Upper lobe of right lung (tissue), 1 donor: ENCODE measurements around the gene PPP2R3A. TPM values are rescaled to one million over a fixed set of nuclear protein-coding genes. Genes with fewer than 3 reads are reported as not detected.

Experiments
- ATAC-seq: fragments of 200-7000 bp; cut with Tn5 transposase; one replicate; pipeline ENCODE4 v1.9.1; 2020; ENCODE audit warnings: mild to moderate bottlenecking, moderate library complexity
- DNase-seq: peaks from one replicate; pipeline ENCODE4 v3.0.0-alpha.2; 2020
- H3K27ac ChIP-seq: fragments of 200-600 bp; one replicate; pipeline ENCODE4 v1.8.0; 2022
- H3K27me3 ChIP-seq: fragments of 200-600 bp; one replicate; pipeline ENCODE4 v1.8.0; 2022; ENCODE audit warnings: mild to moderate bottlenecking
- H3K36me3 ChIP-seq: fragments of 200-600 bp; one replicate; pipeline ENCODE4 v1.8.0; 2022
- H3K4me1 ChIP-seq: fragments of 200-600 bp; one replicate; pipeline ENCODE4 v1.8.0; 2022
- H3K4me3 ChIP-seq: fragments of 200-600 bp; one replicate; pipeline ENCODE4 v1.8.0; 2022; ENCODE audit warnings: mild to moderate bottlenecking
- H3K9me3 ChIP-seq: fragments of 200-600 bp; one replicate; pipeline ENCODE4 v1.8.0; 2022
- CTCF ChIP-seq: fragments of 200-600 bp; IDR thresholded peaks from one replicate; pipeline ENCODE4 v1.8.0; 2022; ENCODE audit warnings: antibody characterized with exemption
- intact Hi-C: fragments of 100-400 bp; cut with DNase I; formaldehyde crosslinking; loops from one replicate; pipeline ENCODE4 v1.11.0; 2022
- total RNA-seq: library from RNA; stranded (reverse); fragmentation: NEBNext Ultra II Directional; extraction: Animal tissue kit (Norgen Biotek cat#: 25700); gene quantifications from one replicate; pipeline ENCODE4 v1.2.1, GENCODE V29; 2021
- donor health status: DM: no; HTN: yes; CAD: no; lungs with severe emphysema.

The PPP2R3A gene
- total RNA-seq, 1 donor from 2014 or later, result 7.4 TPM

- H3K36me3 ChIP-seq, result no peaks in the 10 kb centered on the region
- H3K4me1 ChIP-seq, result peaks cover 10% of the 10 kb centered on the region
- no peaks in the 10 kb centered on the region for H3K9me3 ChIP-seq
- no peak for DNase-seq
- ATAC-seq, result no peak
- no peak overlapping the region for H3K27ac ChIP-seq
- TF ChIP-seq CTCF, result no peak
- H3K27me3 ChIP-seq, result no peaks in the 10 kb centered on the region
- intact Hi-C loops, result no loop called here
- H3K4me3 ChIP-seq, result no peak overlapping the region
Measured at GRCh38 chr3:136069933-136070332, 104.4 kb downstream of the PPP2R3A start.

DNA sequence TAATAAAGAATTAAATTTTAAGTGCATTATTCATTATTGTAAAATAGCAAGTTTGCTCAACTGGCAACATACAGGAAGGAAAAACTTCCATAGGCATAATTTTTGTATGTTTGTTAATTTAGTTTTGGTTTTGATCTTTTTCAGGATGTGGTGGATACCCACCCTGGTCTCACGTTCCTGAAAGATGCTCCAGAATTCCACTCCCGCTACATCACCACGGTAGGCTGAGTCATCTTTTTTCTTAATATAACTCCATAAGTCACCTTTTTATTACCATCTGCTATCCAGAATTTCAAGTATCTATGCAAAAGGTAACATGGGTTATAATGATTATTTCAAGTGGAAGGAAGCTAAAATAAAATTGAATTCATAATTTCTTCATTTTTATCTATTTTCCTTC is 104.8 kb downstream of the PPP2R3A start:
- no peaks in the 10 kb centered on the region for H3K27me3 ChIP-seq
- H3K27ac ChIP-seq, result peak overlapping the region; percentile 26
- no peak for TF ChIP-seq CTCF
- intact Hi-C loops, result no loop called here
- no peak for ATAC-seq
- no peaks in the 10 kb centered on the region for H3K36me3 ChIP-seq
- H3K4me1 ChIP-seq, result peaks cover 10% of the 10 kb centered on the region
- DNase-seq, result no peak
- H3K4me3 ChIP-seq, result no peak overlapping the region
- H3K9me3 ChIP-seq, result no peaks in the 10 kb centered on the region

GRCh38 chr3:136070953-136071949 is 105.7 kb downstream of the PPP2R3A start:
- Histone ChIP-seq H3K4me3 (no peak overlapping the region), H3K27me3 (no peaks in the 10 kb centered on the region), H3K36me3 (no peaks in the 10 kb centered on the region), H3K4me1 (peaks cover 10% of the 10 kb centered on the region), H3K9me3 (no peaks in the 10 kb centered on the region), H3K27ac (peak overlapping the region; percentile 26)
- intact Hi-C loops, result no loop called here
- DNase-seq (no peak), ATAC-seq (peak; percentile 75)
- TF ChIP-seq CTCF, result peak; percentile 16

DNA sequence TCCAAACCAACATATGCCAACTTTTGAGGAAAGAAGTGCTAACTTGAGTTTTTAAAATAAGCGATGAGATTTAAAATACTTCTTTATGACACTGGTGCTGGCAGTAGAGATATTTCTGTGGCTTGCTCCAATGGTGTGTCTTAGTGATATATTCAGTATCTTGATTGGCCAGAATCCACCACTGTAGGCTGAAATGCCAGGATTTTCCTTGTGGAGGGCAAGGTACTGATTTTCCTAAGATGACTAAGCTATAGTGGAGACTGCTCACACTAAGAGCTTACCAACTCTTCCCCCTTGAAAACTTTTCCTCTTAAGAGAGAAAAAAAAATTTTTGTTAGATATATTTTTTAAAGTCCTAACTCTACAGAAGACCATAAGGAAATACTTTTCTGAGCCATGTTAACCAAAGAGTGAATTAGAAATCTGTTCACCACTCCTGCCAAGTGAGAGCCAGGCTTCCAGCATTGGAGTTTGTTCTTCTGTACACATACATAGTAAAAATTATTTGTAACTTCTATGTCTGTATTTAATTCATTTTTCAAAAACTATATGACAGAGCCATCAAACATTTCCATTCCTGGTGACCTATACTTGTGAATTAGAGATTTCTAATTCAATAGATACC is 109.1 kb downstream of the PPP2R3A start:
- no peak for ATAC-seq
- H3K4me3 ChIP-seq, result no peak overlapping the region
- H3K27ac ChIP-seq, result no peak overlapping the region
- H3K9me3 ChIP-seq, result no peaks in the 10 kb centered on the region
- DNase-seq, result no peak
- intact Hi-C loops, result no loop called here
- TF ChIP-seq CTCF, result no peak
- peaks cover 10% of the 10 kb centered on the region for H3K4me1 ChIP-seq
- no peaks in the 10 kb centered on the region for H3K27me3 ChIP-seq
- no peaks in the 10 kb centered on the region for H3K36me3 ChIP-seq

- intact Hi-C loops, result no loop called here
- Histone ChIP-seq H3K36me3 (no peaks in the 10 kb centered on the region), H3K27ac (no peak overlapping the region), H3K4me1 (peaks cover 10% of the 10 kb centered on the region), H3K27me3 (no peaks in the 10 kb centered on the region), H3K4me3 (no peak overlapping the region), H3K9me3 (no peaks in the 10 kb centered on the region)
- peak; percentile 93 for TF ChIP-seq CTCF
- ATAC-seq, result peak; percentile 95
- DNase-seq, result no peak
Measured at GRCh38 chr3:136075218-136075808, 109.8 kb downstream of the PPP2R3A start.
